Measurements from ENCODE around the gene CREBRF. TPM values are rescaled to one million over a fixed set of nuclear protein-coding genes. Genes with fewer than 3 reads are reported as not detected.

CREBRF gene
- polyA plus RNA-seq, 2 of the 4 experiments (the other 2 are of a cell fraction) = 1.8 to 7.2 TPM

DNA sequence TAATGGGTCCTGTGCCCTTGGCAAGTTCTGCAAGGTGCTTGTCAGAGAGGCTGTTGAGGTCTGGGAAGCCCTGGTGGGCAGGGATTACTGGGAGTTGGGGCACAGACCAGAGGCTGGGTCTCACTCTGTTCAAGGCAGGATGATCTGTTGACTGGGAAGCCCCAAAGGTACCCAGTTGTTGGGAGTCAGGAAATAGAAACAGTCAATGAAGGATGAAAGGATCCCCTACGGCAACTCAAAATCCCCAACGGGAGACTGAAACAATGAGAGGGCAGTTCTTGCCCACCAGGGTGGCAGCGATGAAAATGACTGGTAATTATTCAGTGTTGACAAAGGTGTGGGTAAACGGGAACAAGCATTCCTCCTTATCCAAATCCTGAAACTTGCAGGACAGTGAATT lies 119.4 kb downstream of the CREBRF start:
- Histone ChIP-seq H3K4me3 (no peak overlapping the region), H3K4me2 (no peak overlapping the region), H3K9me3 (no peaks in the 10 kb centered on the region), H3K4me1 (no peaks in the 10 kb centered on the region), H3K27ac (no peak overlapping the region)
- ATAC-seq = no peak
- WGBS (ENCODE audit: missing lambda C conversion rate) = 72% methylated on average over 4 of the region's 4 CpGs
- POLR2A ChIA-PET = no interaction called here
- no peak for TF ChIP-seq ZNF302 (CRISPR knock-in tag; IDR thresholded peaks at IDR 0.05)
- TF ChIP-seq ESRRA (IDR thresholded peaks at IDR 0.05; ENCODE audit: borderline replicate concordance, low read length) = no peak
- TF ChIP-seq MAFK (IDR thresholded peaks at IDR 0.05; ENCODE audit: partially characterized antibody) = no peak
- FAIRE-seq = no peak
- CTCF ChIA-PET = no interaction called here
- no peak for DNase-seq (ENCODE audit: low read depth in 1 of 2, low spot score in 1 of 2)

DNA sequence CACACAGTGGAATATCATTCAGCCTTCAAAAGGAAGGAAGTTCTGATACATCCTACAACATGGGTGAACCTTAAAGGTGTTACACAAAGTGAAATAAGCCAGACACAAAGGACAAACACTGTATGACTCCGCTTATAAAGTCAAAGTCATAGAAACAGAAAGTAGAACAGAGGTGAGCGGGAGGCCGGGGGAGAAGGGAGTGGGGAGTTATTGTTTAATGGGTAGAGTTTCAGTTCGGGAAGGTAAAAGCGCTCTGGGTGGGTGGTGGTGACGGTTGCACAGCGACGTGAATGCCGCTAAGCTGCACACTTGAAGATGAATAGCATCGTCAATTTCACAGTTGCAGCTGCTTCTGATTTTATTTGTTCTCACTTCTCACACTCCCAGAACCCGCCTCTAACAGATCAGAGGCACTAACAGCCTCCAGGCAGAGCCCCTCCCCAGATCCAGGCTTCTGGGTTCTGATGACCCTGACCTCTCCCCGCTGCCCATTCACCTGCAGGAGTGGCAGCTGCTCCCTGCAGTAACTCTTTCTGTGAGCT lies 122.3 kb downstream of the CREBRF start:
- ATAC-seq (no peak), FAIRE-seq (no peak), DNase-seq (ENCODE audit: low read depth in 1 of 2, low spot score in 1 of 2) (no peak)
- Histone ChIP-seq H3K27ac (no peak overlapping the region), H3K9me3 (0 out of 3 replicates have a peak, but pooled peaks cover 5% of the 10 kb centered on the region), H3K4me1 (no peaks in the 10 kb centered on the region), H3K4me2 (no peak overlapping the region), H3K4me3 (no peak overlapping the region)
- ChIA-PET POLR2A (no interaction called here), CTCF (interaction anchor here (0.5 kb wide), 1 partner anchor 117 kb away, joined by 3 read pairs; no protein-coding TSS in a partner anchor)
- no peak for TF ChIP-seq CEBPB (IDR thresholded peaks at IDR 0.05)
- no peak for TF ChIP-seq ZC3H11A (IDR thresholded peaks at IDR 0.05)
- no peak for TF ChIP-seq NFE2L2 (conservative IDR thresholded peaks at IDR 0.05; ENCODE audit: low read length)
- no peak for TF ChIP-seq EP300 (IDR thresholded peaks at IDR 0.05)
- TF ChIP-seq RARB (CRISPR knock-in tag; IDR thresholded peaks at IDR 0.05) = no peak
- TF ChIP-seq ESRRA (IDR thresholded peaks at IDR 0.05; ENCODE audit: borderline replicate concordance, low read length) = no peak
- TF ChIP-seq RAD21 (conservative IDR thresholded peaks at IDR 0.05 in 1 of 2, IDR thresholded peaks at IDR 0.05 in 1 of 2) = no peak
- no peak for TF ChIP-seq JUN (IDR thresholded peaks at IDR 0.05)
- no peak for TF ChIP-seq RCOR1 (IDR thresholded peaks at IDR 0.05; ENCODE audit: low read depth, low read length)
- no peak for TF ChIP-seq FOXS1 (CRISPR knock-in tag; IDR thresholded peaks at IDR 0.05)
- 80% methylated on average over 12 of the region's 12 CpGs for WGBS (ENCODE audit: missing lambda C conversion rate)

DNA sequence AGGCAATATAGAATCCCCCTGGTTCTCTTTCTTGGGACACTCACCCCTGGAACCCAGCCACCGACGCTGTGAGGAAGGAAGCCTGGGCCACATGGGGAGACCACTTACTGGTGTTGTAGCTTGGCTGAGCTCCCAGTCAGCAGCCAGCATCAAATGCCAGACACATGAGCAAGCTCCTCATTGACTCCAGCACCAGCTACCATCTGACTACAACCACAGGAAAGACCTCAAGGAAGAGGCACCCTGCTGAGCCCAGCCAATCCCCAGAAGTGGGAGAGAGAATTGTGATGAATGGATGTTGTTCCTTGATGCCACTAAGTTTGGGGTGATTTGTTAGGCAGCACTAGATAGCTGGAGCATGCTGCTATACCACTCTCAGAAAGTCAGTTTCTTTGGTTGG lies 124.2 kb downstream of the CREBRF start:
- no peak overlapping the region for H3K27ac ChIP-seq
- POLR2A ChIA-PET = no interaction called here
- CTCF ChIA-PET = interaction anchor here (0.6 to 1.9 kb wide), 2 partner anchors 212 to 483 kb away, joined by 3 to 6 read pairs; no protein-coding TSS in a partner anchor
- no peaks in the 10 kb centered on the region for H3K4me1 ChIP-seq
- H3K4me2 ChIP-seq = no peak overlapping the region
- TF ChIP-seq HOXA7 (CRISPR knock-in tag; IDR thresholded peaks at IDR 0.05) = no peak
- TF ChIP-seq, protein P1, sequence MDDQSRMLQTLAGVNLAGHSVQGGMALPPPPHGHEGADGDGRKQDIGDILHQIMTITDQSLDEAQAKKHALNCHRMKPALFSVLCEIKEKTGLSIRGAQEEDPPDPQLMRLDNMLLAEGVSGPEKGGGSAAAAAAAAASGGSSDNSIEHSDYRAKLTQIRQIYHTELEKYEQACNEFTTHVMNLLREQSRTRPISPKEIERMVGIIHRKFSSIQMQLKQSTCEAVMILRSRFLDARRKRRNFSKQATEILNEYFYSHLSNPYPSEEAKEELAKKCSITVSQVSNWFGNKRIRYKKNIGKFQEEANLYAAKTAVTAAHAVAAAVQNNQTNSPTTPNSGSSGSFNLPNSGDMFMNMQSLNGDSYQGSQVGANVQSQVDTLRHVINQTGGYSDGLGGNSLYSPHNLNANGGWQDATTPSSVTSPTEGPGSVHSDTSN (IDR thresholded peaks at IDR 0.05) = no peak
- no peak for TF ChIP-seq HEYL (CRISPR knock-in tag; IDR thresholded peaks at IDR 0.05)
- no peak for TF ChIP-seq NR3C1 (IDR thresholded peaks at IDR 0.05)
- TF ChIP-seq, protein P2, sequence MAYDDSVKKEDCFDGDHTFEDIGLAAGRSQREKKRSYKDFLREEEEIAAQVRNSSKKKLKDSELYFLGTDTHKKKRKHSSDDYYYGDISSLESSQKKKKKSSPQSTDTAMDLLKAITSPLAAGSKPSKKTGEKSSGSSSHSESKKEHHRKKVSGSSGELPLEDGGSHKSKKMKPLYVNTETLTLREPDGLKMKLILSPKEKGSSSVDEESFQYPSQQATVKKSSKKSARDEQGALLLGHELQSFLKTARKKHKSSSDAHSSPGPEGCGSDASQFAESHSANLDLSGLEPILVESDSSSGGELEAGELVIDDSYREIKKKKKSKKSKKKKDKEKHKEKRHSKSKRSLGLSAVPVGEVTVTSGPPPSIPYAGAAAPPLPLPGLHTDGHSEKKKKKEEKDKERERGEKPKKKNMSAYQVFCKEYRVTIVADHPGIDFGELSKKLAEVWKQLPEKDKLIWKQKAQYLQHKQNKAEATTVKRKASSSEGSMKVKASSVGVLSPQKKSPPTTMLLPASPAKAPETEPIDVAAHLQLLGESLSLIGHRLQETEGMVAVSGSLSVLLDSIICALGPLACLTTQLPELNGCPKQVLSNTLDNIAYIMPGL (CRISPR knock-in tag; IDR thresholded peaks at IDR 0.05; ENCODE audit: borderline replicate concordance) = no peak
- no peak for TF ChIP-seq MYC (IDR thresholded peaks at IDR 0.05; ENCODE audit: borderline replicate concordance, low read length)
- TF ChIP-seq CBX8 (IDR thresholded peaks at IDR 0.05) = no peak
- no peak for TF ChIP-seq CHD4 (IDR thresholded peaks at IDR 0.05; ENCODE audit: borderline replicate concordance)
- no peak for TF ChIP-seq MAFK (IDR thresholded peaks at IDR 0.05; ENCODE audit: partially characterized antibody)
- no peak for TF ChIP-seq RCOR1 (IDR thresholded peaks at IDR 0.05; ENCODE audit: low read depth, low read length)
- TF ChIP-seq TP53 (CRISPR knock-in tag; IDR thresholded peaks at IDR 0.05) = no peak
- no peak for TF ChIP-seq RFX5 (IDR thresholded peaks at IDR 0.05)
- no peak for TF ChIP-seq PHF8 (IDR thresholded peaks at IDR 0.05; ENCODE audit: borderline replicate concordance, low read depth)
- no peak for TF ChIP-seq ZC3H11A (IDR thresholded peaks at IDR 0.05)
- no peak for TF ChIP-seq KDM1A (IDR thresholded peaks at IDR 0.05; ENCODE audit: low read depth)
- no peak for TF ChIP-seq MAZ (IDR thresholded peaks at IDR 0.05; ENCODE audit: borderline replicate concordance, low read depth, low read length)
- TF ChIP-seq KDM5A (IDR thresholded peaks at IDR 0.05) = no peak
- TF ChIP-seq FOSB (CRISPR knock-in tag; IDR thresholded peaks at IDR 0.05) = no peak
- TF ChIP-seq, protein P3, sequence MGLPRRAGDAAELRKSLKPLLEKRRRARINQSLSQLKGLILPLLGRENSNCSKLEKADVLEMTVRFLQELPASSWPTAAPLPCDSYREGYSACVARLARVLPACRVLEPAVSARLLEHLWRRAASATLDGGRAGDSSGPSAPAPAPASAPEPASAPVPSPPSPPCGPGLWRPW (IDR thresholded peaks at IDR 0.05) = no peak
- TF ChIP-seq ESRRA (IDR thresholded peaks at IDR 0.05; ENCODE audit: borderline replicate concordance, low read length) = no peak
- FAIRE-seq (no peak), ATAC-seq (no peak), DNase-seq (ENCODE audit: low read depth in 1 of 2, low spot score in 1 of 2) (no peak)
- WGBS (ENCODE audit: missing lambda C conversion rate) = 69% methylated on average over 2 of the region's 2 CpGs
- H3K4me3 ChIP-seq = no peak overlapping the region
- H3K9me3 ChIP-seq = 0 out of 3 replicates have a peak, but pooled peaks cover 5% of the 10 kb centered on the region
